Hypothalamus (tissue), 51 donors: ENCODE measurements around the gene S100A12.

Source experiments
- DNase-seq, 51 donors: peaks; one replicate each; lab custom pipeline; 2025; lab: John Stamatoyannopoulos, UW

Gene S100A12

GRCh38 chr1:153397051-153397923, 21.9 kb upstream of the S100A12 start:
- no peak for DNase-seq

- no peak for DNase-seq
Observed at GRCh38 chr1:153396461-153396860, 21.0 kb upstream of the S100A12 start.

GRCh38 chr1:153395776-153396175, 20.4 kb upstream of the S100A12 start:
- no peak for DNase-seq

GRCh38 chr1:153395136-153395685, 19.8 kb upstream of the S100A12 start:
- peak in 1 of 51 donors; percentile 8 for DNase-seq

- no peak for DNase-seq
Observed at GRCh38 chr1:153394391-153394790, 19.0 kb upstream of the S100A12 start.

GRCh38 chr1:153393926-153394325, 18.5 kb upstream of the S100A12 start:
- no peak for DNase-seq

GRCh38 chr1:153392822-153393221, 17.4 kb upstream of the S100A12 start:
- DNase-seq: no peak

GRCh38 chr1:153392258-153392657, 16.8 kb upstream of the S100A12 start:
- DNase-seq: no peak

GRCh38 chr1:153390938-153391710, 15.7 kb upstream of the S100A12 start, which contains the start of gene S100A8:
TSS of gene S100A8 (minus strand) at chr1:153391073. CDS start at chr1:153390535, 538 bp downstream.
- peak in 12 of 51 donors; percentile 2 to 33 (median 9) for DNase-seq

- no peak for DNase-seq
Observed at GRCh38 chr1:153389973-153390879, 14.8 kb upstream of the S100A12 start.

- no peak for DNase-seq
Observed at GRCh38 chr1:153389401-153389800, 14.0 kb upstream of the S100A12 start.

- DNase-seq: no peak
Observed at GRCh38 chr1:153387785-153388184, 12.4 kb upstream of the S100A12 start.

GRCh38 chr1:153387001-153387400, 11.6 kb upstream of the S100A12 start:
- no peak for DNase-seq

GRCh38 chr1:153386500-153386901, 11.1 kb upstream of the S100A12 start:
- DNase-seq: peak in 12 of 51 donors; percentile 1 to 44 (median 7)

GRCh38 chr1:153384958-153385580, 9.6 kb upstream of the S100A12 start:
- DNase-seq: no peak

GRCh38 chr1:153380711-153381110, 5.3 kb upstream of the S100A12 start:
- DNase-seq: no peak

- DNase-seq: no peak
Observed at GRCh38 chr1:153379591-153379990, 4.2 kb upstream of the S100A12 start.

GRCh38 chr1:153374071-153374470, 1.4 kb downstream of the S100A12 start:
- DNase-seq: no peak

- no peak for DNase-seq
Observed at GRCh38 chr1:153372571-153372970, 2.9 kb downstream of the S100A12 start.

- DNase-seq: no peak
Observed at GRCh38 chr1:153371231-153371630, 4.2 kb downstream of the S100A12 start.
